ENCODE measurements around the gene SCN10A. TPM values are rescaled to one million over a fixed set of nuclear protein-coding genes. Genes with fewer than 3 reads are reported as not detected.
A peak's percentile ranks its signal among the peaks of the same experiment; 100 is the strongest.

The SCN10A gene
- total and polyA plus RNA-seq, 9 of the 15 experiments (the other 6 are each of a cell fraction or from before 2014, with no cell fraction given), result not detected

DNA sequence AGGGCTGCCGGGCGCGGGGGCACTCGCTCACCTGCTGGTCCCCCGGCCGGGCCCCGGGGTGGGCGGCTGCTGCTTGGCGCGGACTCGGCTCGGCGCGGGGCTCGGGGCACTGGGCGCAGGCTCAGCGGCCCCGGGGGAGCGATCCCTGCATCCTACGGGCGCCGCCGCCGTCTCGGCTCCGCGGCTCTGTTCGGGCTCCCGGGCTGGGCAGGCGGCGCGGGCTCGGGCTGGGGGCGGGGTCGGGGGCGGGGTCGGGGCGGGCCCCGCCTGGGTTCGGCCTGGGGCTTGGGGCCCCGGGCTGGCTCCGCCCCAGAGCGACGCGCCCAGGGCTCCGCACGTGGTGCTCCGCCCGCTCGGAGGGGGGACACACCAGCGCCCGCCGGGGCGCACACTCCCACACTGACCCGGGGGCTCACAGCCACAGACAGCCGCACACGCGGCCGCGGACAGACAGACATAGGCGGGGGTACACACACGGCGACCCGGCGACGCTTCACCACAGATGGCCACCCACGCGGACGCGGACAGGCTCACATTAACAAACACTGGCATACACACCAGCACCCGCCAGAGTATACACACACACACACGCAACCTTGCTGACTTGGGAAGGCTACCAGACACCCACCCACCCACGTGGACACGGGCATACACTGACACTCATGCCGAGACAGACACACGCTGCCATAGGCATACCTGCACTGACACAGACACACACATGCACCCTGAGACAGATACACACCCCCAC, 166.3 kb downstream of the SCN10A start, which contains the start of gene SCN5A (continued):
- TF ChIP-seq SNRNP70 (optimal IDR thresholded peaks at IDR 0.05; ENCODE audit: low read depth, low read length), result no peak
- TF ChIP-seq SREBF2 (CRISPR knock-in tag; IDR thresholded peaks at IDR 0.05), result no peak
- TF ChIP-seq SIRT6 (IDR thresholded peaks at IDR 0.05; ENCODE audit: low read depth, low read length), result no peak
- no peak for TF ChIP-seq ZNF449 (CRISPR knock-in tag; IDR thresholded peaks at IDR 0.05)
- TF ChIP-seq USF1 (CRISPR knock-in tag; IDR thresholded peaks at IDR 0.05), result peak; percentile 67
- no peak for TF ChIP-seq RBM25 (IDR thresholded peaks at IDR 0.05; ENCODE audit: low read depth, low read length, severe bottlenecking)
- TF ChIP-seq ZKSCAN8 (CRISPR knock-in tag; IDR thresholded peaks at IDR 0.05), result no peak
- TF ChIP-seq ZNF766 (CRISPR knock-in tag; conservative IDR thresholded peaks at IDR 0.05), result no peak
- no peak for TF ChIP-seq CTBP1 (IDR thresholded peaks at IDR 0.05; ENCODE audit: borderline replicate concordance)
- no peak for TF ChIP-seq HMGXB4 (CRISPR knock-in tag; IDR thresholded peaks at IDR 0.05)
- no peak for TF ChIP-seq ZNF184 (CRISPR knock-in tag; IDR thresholded peaks at IDR 0.05)
- TF ChIP-seq JUND (IDR thresholded peaks at IDR 0.05; ENCODE audit: borderline replicate concordance, low read depth, low read length), result no peak
- TF ChIP-seq JUND (tag; IDR thresholded peaks at IDR 0.05; ENCODE audit: borderline replicate concordance, low read depth, low read length), result no peak
- no peak for TF ChIP-seq HINFP (tag; conservative IDR thresholded peaks at IDR 0.05; ENCODE audit: low read depth)
- no peak for TF ChIP-seq CEBPG (CRISPR knock-in tag; IDR thresholded peaks at IDR 0.05)
- TF ChIP-seq CEBPG (tag; conservative IDR thresholded peaks at IDR 0.05 in 1 of 2, IDR thresholded peaks at IDR 0.05 in 1 of 2), result no peak
- TF ChIP-seq MNT (conservative IDR thresholded peaks at IDR 0.05), result peak; percentile 90 to 94
- TF ChIP-seq ZNF79 (CRISPR knock-in tag; IDR thresholded peaks at IDR 0.05; ENCODE audit: low read depth), result no peak
- no peak for TF ChIP-seq BRF2 (IDR thresholded peaks at IDR 0.05; ENCODE audit: borderline replicate concordance, insufficient read depth, insufficient read length)
